ENCODE results near the gene RNASEH1. TPM values are rescaled to one million over a fixed set of nuclear protein-coding genes. Genes with fewer than 3 reads are reported as not detected.

The RNASEH1 gene
- total and polyA plus RNA-seq, 2 experiments from 2014 or later: 33.2 to 40.7 TPM

GRCh38 chr2:3603536-3604206, 45.5 kb upstream of the RNASEH1 start:
- DNase-seq (ENCODE audit: low spot score) (no peak), ATAC-seq (no peak)
- Histone ChIP-seq H3K79me2 (replicated peaks; ENCODE audit: insufficient read depth) (no peaks in the 10 kb centered on the region), H3K4me2 (no peak overlapping the region), H3K27ac (ENCODE audit: low read depth) (no peak overlapping the region), H3K27me3 (ENCODE audit: insufficient read depth) (no peaks in the 10 kb centered on the region), H3K4me1 (ENCODE audit: insufficient read depth) (no peaks in the 10 kb centered on the region), H4K20me1 (replicated peaks; ENCODE audit: insufficient read depth) (no peaks in the 10 kb centered on the region), H3K4me3 (no peak overlapping the region), H2AFZ (no peak overlapping the region), H3K36me3 (ENCODE audit: insufficient read depth) (no peaks in the 10 kb centered on the region), H3K9me2 (ENCODE audit: insufficient read depth) (no peaks in the 10 kb centered on the region), H3F3A (replicated peaks; ENCODE audit: low read depth) (no peaks in the 10 kb centered on the region)
- no peak overlapping the region for H3K27ac Mint-ChIP-seq
- H3K9me3 Mint-ChIP-seq: peaks cover 4% of the 10 kb centered on the region; the same call in 1 of the 3 replicates
- peaks cover 13% of the 10 kb centered on the region for H3K27me3 Mint-ChIP-seq (ENCODE audit: insufficient read depth, low read depth, poor library complexity)
- H3K36me3 Mint-ChIP-seq (ENCODE audit: low read depth): no peaks in the 10 kb centered on the region
- no peak overlapping the region for H3K4me3 Mint-ChIP-seq
- H3K4me1 Mint-ChIP-seq: peaks cover 2% of the 10 kb centered on the region; the same call in 2 of the 3 replicates
- TF ChIP-seq ZNF114 (CRISPR knock-in tag; IDR thresholded peaks at IDR 0.05) (no peak), ZNF331 (CRISPR knock-in tag; IDR thresholded peaks at IDR 0.05; ENCODE audit: low read depth) (no peak), CREB1 (CRISPR knock-in tag; IDR thresholded peaks at IDR 0.05; ENCODE audit: low read depth) (no peak), STAT1 (IDR thresholded peaks at IDR 0.05; ENCODE audit: unreplicated experiment) (no peak), REST (IDR thresholded peaks at IDR 0.05; ENCODE audit: unreplicated experiment) (no peak), NANOG (IDR thresholded peaks at IDR 0.05; ENCODE audit: borderline replicate concordance) (no peak), ETS1 (IDR thresholded peaks at IDR 0.05) (no peak), ZNF462 (CRISPR knock-in tag; IDR thresholded peaks at IDR 0.05) (no peak), POLR2AphosphoS5 (IDR thresholded peaks at IDR 0.05; ENCODE audit: low read depth) (no peak), JUNB (IDR thresholded peaks at IDR 0.05; ENCODE audit: unreplicated experiment) (no peak), EZH2phosphoT487 (IDR thresholded peaks at IDR 0.05; ENCODE audit: unreplicated experiment) (no peak), EZH2 (IDR thresholded peaks at IDR 0.05; ENCODE audit: low read depth, unreplicated experiment) (no peak)

All from GM23338 (cell line).